Neural cell (in vitro differentiated cells): ENCODE measurements around the gene ITFG1.

Experiments
- EP300 ChIP-seq: fragments of 450-650 bp; conservative IDR thresholded peaks from 2 replicates; pipeline ENCODE4 v1.6.1; 2014; ENCODE audit warnings: antibody characterized with exemption, mild to moderate bottlenecking, moderate library complexity; ENCODE audit not compliant: poor library complexity, severe bottlenecking
- EZH2 ChIP-seq: fragments of 200-600, 300-800 bp; shearing (Covaris generic), sonication (generic); IDR thresholded peaks from 2 replicates; pipeline ENCODE4 v1.6.1; 2014; ENCODE audit warnings: antibody characterized with exemption, low read length, borderline replicate concordance, mild to moderate bottlenecking; ENCODE audit not compliant: insufficient read depth, poor library complexity, severe bottlenecking
- POLR2AphosphoS5 ChIP-seq: IDR thresholded peaks from 2 replicates; pipeline ENCODE4 v1.6.1; 2012
- RAD21 ChIP-seq: fragments of 450-650 bp; conservative IDR thresholded peaks from 2 replicates; pipeline ENCODE4 v1.6.1; 2014; ENCODE audit warnings: antibody characterized with exemption, mild to moderate bottlenecking, moderate library complexity
- SMC3 ChIP-seq: fragments of 450-650 bp; conservative IDR thresholded peaks from 2 replicates; pipeline ENCODE4 v1.6.1; 2014; ENCODE audit warnings: antibody characterized with exemption, mild to moderate bottlenecking, moderate library complexity; ENCODE audit not compliant: poor library complexity
- TF ChIP-seq, protein P1 (sequence below): fragments of 450-650 bp; IDR thresholded peaks from 2 replicates; pipeline ENCODE4 v1.5.1; 2014; ENCODE audit warnings: antibody characterized with exemption, mild to moderate bottlenecking, moderate library complexity; ENCODE audit not compliant: poor library complexity, severe bottlenecking
- TF ChIP-seq, protein P2 (sequence below): IDR thresholded peaks from 2 replicates; pipeline ENCODE4 v1.6.1; 2012; ENCODE audit warnings: borderline replicate concordance

DNA sequence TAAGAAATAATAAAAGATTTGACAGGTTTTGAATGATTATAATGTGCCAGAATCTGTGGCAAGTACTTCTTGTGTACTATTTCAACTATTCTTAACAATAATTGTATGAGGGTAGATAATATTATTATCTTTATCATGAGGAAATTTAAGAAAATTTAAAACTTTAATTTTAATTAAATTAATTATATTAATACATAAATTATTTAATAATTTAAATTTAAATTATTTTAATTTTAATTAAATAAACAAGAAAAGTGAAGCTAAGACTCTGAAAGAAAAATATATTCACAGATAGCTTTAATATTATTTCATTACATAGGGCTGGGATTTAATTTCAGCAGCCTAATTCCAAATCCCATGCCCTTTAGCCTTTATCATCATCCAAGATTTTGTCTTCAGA is 285.7 kb downstream of the ITFG1 start:
- TF ChIP-seq, protein P1, sequence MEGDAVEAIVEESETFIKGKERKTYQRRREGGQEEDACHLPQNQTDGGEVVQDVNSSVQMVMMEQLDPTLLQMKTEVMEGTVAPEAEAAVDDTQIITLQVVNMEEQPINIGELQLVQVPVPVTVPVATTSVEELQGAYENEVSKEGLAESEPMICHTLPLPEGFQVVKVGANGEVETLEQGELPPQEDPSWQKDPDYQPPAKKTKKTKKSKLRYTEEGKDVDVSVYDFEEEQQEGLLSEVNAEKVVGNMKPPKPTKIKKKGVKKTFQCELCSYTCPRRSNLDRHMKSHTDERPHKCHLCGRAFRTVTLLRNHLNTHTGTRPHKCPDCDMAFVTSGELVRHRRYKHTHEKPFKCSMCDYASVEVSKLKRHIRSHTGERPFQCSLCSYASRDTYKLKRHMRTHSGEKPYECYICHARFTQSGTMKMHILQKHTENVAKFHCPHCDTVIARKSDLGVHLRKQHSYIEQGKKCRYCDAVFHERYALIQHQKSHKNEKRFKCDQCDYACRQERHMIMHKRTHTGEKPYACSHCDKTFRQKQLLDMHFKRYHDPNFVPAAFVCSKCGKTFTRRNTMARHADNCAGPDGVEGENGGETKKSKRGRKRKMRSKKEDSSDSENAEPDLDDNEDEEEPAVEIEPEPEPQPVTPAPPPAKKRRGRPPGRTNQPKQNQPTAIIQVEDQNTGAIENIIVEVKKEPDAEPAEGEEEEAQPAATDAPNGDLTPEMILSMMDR: no peak
- TF ChIP-seq POLR2AphosphoS5 (no peak), EZH2 (no peak), EP300 (no peak), RAD21 (no peak), SMC3 (no peak)
- TF ChIP-seq, protein P2, sequence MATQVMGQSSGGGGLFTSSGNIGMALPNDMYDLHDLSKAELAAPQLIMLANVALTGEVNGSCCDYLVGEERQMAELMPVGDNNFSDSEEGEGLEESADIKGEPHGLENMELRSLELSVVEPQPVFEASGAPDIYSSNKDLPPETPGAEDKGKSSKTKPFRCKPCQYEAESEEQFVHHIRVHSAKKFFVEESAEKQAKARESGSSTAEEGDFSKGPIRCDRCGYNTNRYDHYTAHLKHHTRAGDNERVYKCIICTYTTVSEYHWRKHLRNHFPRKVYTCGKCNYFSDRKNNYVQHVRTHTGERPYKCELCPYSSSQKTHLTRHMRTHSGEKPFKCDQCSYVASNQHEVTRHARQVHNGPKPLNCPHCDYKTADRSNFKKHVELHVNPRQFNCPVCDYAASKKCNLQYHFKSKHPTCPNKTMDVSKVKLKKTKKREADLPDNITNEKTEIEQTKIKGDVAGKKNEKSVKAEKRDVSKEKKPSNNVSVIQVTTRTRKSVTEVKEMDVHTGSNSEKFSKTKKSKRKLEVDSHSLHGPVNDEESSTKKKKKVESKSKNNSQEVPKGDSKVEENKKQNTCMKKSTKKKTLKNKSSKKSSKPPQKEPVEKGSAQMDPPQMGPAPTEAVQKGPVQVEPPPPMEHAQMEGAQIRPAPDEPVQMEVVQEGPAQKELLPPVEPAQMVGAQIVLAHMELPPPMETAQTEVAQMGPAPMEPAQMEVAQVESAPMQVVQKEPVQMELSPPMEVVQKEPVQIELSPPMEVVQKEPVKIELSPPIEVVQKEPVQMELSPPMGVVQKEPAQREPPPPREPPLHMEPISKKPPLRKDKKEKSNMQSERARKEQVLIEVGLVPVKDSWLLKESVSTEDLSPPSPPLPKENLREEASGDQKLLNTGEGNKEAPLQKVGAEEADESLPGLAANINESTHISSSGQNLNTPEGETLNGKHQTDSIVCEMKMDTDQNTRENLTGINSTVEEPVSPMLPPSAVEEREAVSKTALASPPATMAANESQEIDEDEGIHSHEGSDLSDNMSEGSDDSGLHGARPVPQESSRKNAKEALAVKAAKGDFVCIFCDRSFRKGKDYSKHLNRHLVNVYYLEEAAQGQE: no peak
